Measurements from ENCODE around the gene STAP2.

DNA sequence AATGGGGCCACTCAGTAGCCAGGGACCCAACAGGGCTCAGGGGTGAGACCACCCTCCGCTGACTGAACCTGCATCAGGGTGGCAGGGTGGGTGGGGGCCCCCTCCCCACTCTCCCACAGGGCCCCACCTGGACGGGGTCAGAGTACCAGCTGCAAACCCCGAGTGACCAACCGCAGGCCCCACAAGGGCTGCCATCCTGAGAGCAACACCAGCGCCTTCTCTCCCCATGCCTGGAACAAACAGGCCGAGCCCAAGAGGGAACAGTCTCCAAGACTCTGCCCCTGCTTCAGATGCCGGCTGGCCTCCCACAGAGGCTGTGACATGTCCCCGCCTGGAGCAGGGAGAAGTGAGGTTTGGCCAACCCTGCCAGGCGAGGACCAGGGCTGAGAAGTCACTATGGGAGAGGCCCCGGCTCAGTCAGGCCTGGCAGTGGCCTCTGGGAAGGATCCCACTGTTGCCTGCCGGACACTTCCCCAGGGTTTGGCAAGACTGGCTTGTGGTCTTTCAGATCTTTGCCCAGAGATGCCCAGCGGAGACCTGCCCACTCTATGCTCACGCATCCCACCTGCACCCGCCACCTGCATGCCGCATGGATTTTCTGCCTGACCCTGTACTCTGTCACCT lies 31.9 kb upstream of the STAP2 start:
- TF ChIP-seq EED (IDR thresholded peaks at IDR 0.05; ENCODE audit: low read depth) (no peak), POLR2AphosphoS5 (IDR thresholded peaks at IDR 0.05; ENCODE audit: low read length) (no peak), NBN (IDR thresholded peaks at IDR 0.05) (no peak), RAD21 (IDR thresholded peaks at IDR 0.05; ENCODE audit: insufficient read depth, low read depth, low read length) (no peak)
- TF ChIP-seq, protein P1, sequence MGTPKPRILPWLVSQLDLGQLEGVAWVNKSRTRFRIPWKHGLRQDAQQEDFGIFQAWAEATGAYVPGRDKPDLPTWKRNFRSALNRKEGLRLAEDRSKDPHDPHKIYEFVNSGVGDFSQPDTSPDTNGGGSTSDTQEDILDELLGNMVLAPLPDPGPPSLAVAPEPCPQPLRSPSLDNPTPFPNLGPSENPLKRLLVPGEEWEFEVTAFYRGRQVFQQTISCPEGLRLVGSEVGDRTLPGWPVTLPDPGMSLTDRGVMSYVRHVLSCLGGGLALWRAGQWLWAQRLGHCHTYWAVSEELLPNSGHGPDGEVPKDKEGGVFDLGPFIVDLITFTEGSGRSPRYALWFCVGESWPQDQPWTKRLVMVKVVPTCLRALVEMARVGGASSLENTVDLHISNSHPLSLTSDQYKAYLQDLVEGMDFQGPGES (IDR thresholded peaks at IDR 0.05) = no peak
- TF ChIP-seq, protein P2, sequence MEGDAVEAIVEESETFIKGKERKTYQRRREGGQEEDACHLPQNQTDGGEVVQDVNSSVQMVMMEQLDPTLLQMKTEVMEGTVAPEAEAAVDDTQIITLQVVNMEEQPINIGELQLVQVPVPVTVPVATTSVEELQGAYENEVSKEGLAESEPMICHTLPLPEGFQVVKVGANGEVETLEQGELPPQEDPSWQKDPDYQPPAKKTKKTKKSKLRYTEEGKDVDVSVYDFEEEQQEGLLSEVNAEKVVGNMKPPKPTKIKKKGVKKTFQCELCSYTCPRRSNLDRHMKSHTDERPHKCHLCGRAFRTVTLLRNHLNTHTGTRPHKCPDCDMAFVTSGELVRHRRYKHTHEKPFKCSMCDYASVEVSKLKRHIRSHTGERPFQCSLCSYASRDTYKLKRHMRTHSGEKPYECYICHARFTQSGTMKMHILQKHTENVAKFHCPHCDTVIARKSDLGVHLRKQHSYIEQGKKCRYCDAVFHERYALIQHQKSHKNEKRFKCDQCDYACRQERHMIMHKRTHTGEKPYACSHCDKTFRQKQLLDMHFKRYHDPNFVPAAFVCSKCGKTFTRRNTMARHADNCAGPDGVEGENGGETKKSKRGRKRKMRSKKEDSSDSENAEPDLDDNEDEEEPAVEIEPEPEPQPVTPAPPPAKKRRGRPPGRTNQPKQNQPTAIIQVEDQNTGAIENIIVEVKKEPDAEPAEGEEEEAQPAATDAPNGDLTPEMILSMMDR (IDR thresholded peaks at IDR 0.05 in 2 of 3, conservative IDR thresholded peaks at IDR 0.05 in 1 of 3; ENCODE audit: control insufficient read depth in 2 of 3, extremely low read depth in 1 of 3, insufficient read depth in 1 of 3, low read depth in 3 of 3, low read length in 3 of 3) = no peak

Measured in GM12878 (cell line).